ENCODE data around the gene SPATA2. TPM values are rescaled to one million over a fixed set of nuclear protein-coding genes. Genes with fewer than 3 reads are reported as not detected.

The SPATA2 gene
- total RNA-seq, 1 experiment from 2014 or later, result 6.6 TPM

GRCh38 chr20:49942303-49942702 is 27.0 kb upstream of the SPATA2 start:
- Histone ChIP-seq H2AFZ (ENCODE audit: low read depth, low read length, poor library complexity, severe bottlenecking) (no peak overlapping the region), H3K36me3 (ENCODE audit: control insufficient read depth in 1 of 2, insufficient read depth in 2 of 2, low read length in 2 of 2) (peaks cover 39 to 42% of the 10 kb centered on the region in 2 experiments), H3K4me3 (replicated peaks in 1 of 2; ENCODE audit: low read depth in 1 of 2, low read length in 2 of 2) (no peak overlapping the region), H3K9me2 (ENCODE audit: insufficient read depth) (no peaks in the 10 kb centered on the region), H3K4me2 (ENCODE audit: low read length) (no peak overlapping the region), H3K27me3 (ENCODE audit: insufficient read depth, low read length) (no peaks in the 10 kb centered on the region), H3K79me2 (ENCODE audit: insufficient read depth, low read length) (peaks cover 88% of the 10 kb centered on the region), H3K9ac (ENCODE audit: low read length) (no peak overlapping the region), H3K27ac (ENCODE audit: low read depth, low read length) (no peak overlapping the region), H4K20me1 (ENCODE audit: insufficient read depth) (no peaks in the 10 kb centered on the region; the same call in 1 of the 2 replicates), H3K9me3 (ENCODE audit: control insufficient read depth in 1 of 2, insufficient read depth in 1 of 2, low read depth in 1 of 2, low read length in 2 of 2) (no peaks in the 10 kb centered on the region), H3K4me1 (ENCODE audit: control insufficient read depth in 1 of 2, insufficient read depth in 2 of 2, low read length in 2 of 2) (peaks cover 8 to 15% of the 10 kb centered on the region in 2 experiments)
- intact Hi-C loops (cut with micrococcal nuclease), result no loop called here
- ChIA-PET RAD21 (ENCODE audit: low non-redundant PET in 1 of 2, low total read pairs in 2 of 2, uncharacterized antibody in 2 of 2, unreplicated experiment in 2 of 2) (no interaction called here), CTCF (no interaction called here), POLR2A (no interaction called here)
- TF ChIP-seq POLR2AphosphoS5 (IDR thresholded peaks at IDR 0.05; ENCODE audit: low read depth, low read length), result no peak
- no peak for TF ChIP-seq MAX (IDR thresholded peaks at IDR 0.05)
- no peak for TF ChIP-seq REST (IDR thresholded peaks at IDR 0.05; ENCODE audit: low read depth)
- no peak for TF ChIP-seq SRF (IDR thresholded peaks at IDR 0.05; ENCODE audit: low read depth)
- no peak for TF ChIP-seq CTCF (IDR thresholded peaks at IDR 0.05 in 2 of 3, conservative IDR thresholded peaks at IDR 0.05 in 1 of 3; ENCODE audit: borderline replicate concordance in 1 of 3, insufficient read depth in 1 of 3, low read depth in 2 of 3, low read length in 2 of 3)
- no peak for TF ChIP-seq RAD21 (IDR thresholded peaks at IDR 0.05; ENCODE audit: low read depth)
- TF ChIP-seq YY1 (IDR thresholded peaks at IDR 0.05; ENCODE audit: extremely low read depth, insufficient replicate concordance, low read depth, low read length), result no peak
- TF ChIP-seq EZH2phosphoT487 (IDR thresholded peaks at IDR 0.05; ENCODE audit: borderline replicate concordance), result no peak
- TF ChIP-seq FOSL1 (IDR thresholded peaks at IDR 0.05; ENCODE audit: low read depth), result no peak
- TF ChIP-seq ELF1 (IDR thresholded peaks at IDR 0.05; ENCODE audit: borderline replicate concordance, low read depth), result no peak
- TF ChIP-seq ZNF274 (IDR thresholded peaks at IDR 0.05; ENCODE audit: low read depth, low read length), result no peak
- no peak for TF ChIP-seq SIN3A (IDR thresholded peaks at IDR 0.05; ENCODE audit: low read depth)
- no peak for TF ChIP-seq ZBTB33 (IDR thresholded peaks at IDR 0.05; ENCODE audit: extremely low read depth, insufficient replicate concordance, low read length)
- TF ChIP-seq CBX3 (IDR thresholded peaks at IDR 0.05; ENCODE audit: low read depth), result no peak
- TF ChIP-seq JUND (IDR thresholded peaks at IDR 0.05), result no peak
- TF ChIP-seq CEBPB (IDR thresholded peaks at IDR 0.05; ENCODE audit: low read depth), result no peak
- no peak for TF ChIP-seq ATF3 (IDR thresholded peaks at IDR 0.05)
- no peak for TF ChIP-seq EZH2 (IDR thresholded peaks at IDR 0.05)
- ATAC-seq (no peak), DNase-seq (ENCODE audit: low read depth, low spot score) (no peak)
- BruUV-seq (replicated peaks), result no TSS peak
